Daoy (cell line): ENCODE results near the gene KLHL35. TPM values are rescaled to one million over a fixed set of nuclear protein-coding genes. Genes with fewer than 3 reads are reported as not detected.

Source experiments
- DNase-seq: peaks from one replicate; pipeline ENCODE4 v3.0.0-alpha.2; 2015; ENCODE audit warnings: low read depth
- total RNA-seq: library from RNA; depleted of rRNA; stranded (reverse); fragments of >200 nt; shearing (Covaris generic); gene quantifications from 2 replicates; pipeline ENCODE4 v1.2.3, GENCODE V29; 2014

Gene KLHL35
- total RNA-seq, 1 experiment from 2014 or later: 8.7 TPM

GRCh38 chr11:75440960-75441803, 8.2 kb upstream of the KLHL35 start:
- no peak for DNase-seq

- no peak for DNase-seq
Observed at GRCh38 chr11:75439495-75440120, 6.6 kb upstream of the KLHL35 start.

GRCh38 chr11:75439026-75439425, 6.0 kb upstream of the KLHL35 start:
- DNase-seq: no peak

GRCh38 chr11:75437966-75438659, 5.1 kb upstream of the KLHL35 start:
- DNase-seq: no peak

GRCh38 chr11:75436806-75437205, 3.8 kb upstream of the KLHL35 start:
- no peak for DNase-seq

GRCh38 chr11:75435571-75435925, 2.5 kb upstream of the KLHL35 start:
- DNase-seq: no peak

GRCh38 chr11:75434886-75435570, 2.0 kb upstream of the KLHL35 start:
- no peak for DNase-seq

GRCh38 chr11:75434051-75434450, 1.0 kb upstream of the KLHL35 start:
- no peak for DNase-seq

GRCh38 chr11:75433443-75433842, 440 bp upstream of the KLHL35 start:
- DNase-seq: no peak

GRCh38 chr11:75431533-75432525, 1.2 kb downstream of the KLHL35 start:
- peak; percentile 27 for DNase-seq

- DNase-seq: no peak
Observed at GRCh38 chr11:75430714-75431532, 2.1 kb downstream of the KLHL35 start.

GRCh38 chr11:75429902-75430713, 2.9 kb downstream of the KLHL35 start:
- DNase-seq: peak; percentile 83

GRCh38 chr11:75429641-75429901, 3.4 kb downstream of the KLHL35 start:
- no peak for DNase-seq

- no peak for DNase-seq
Observed at GRCh38 chr11:75428989-75429640, 3.9 kb downstream of the KLHL35 start.

GRCh38 chr11:75428281-75428724, 4.7 kb downstream of the KLHL35 start:
- DNase-seq: peak; percentile 94

GRCh38 chr11:75427181-75427580, 5.8 kb downstream of the KLHL35 start:
- no peak for DNase-seq

GRCh38 chr11:75426720-75427086, 6.3 kb downstream of the KLHL35 start:
- DNase-seq: no peak

- no peak for DNase-seq
Observed at GRCh38 chr11:75425422-75425821, 7.6 kb downstream of the KLHL35 start.

- no peak for DNase-seq
Observed at GRCh38 chr11:75424396-75424795, 8.6 kb downstream of the KLHL35 start.
